Tibial nerve (tissue), 4 donors: Measurements from ENCODE around the gene PTCHD1.

Source experiments
- CTCF ChIP-seq, 5 experiments: fragments of 200-600 bp in 3 of 5; fragments of 450-650 bp in 2 of 5; sonication (generic) in 3 of 5; IDR thresholded peaks; one replicate each; pipeline ENCODE4 v1.5.1; 2016 to 2019; ENCODE audit warnings: antibody characterized with exemption in 5 of 5, mild to moderate bottlenecking in 3 of 5, moderate library complexity in 2 of 5
- EP300 ChIP-seq, 2 donors: sonication (generic); formaldehyde crosslinking; IDR thresholded peaks; one replicate each; pipeline ENCODE4 v1.6.1; 2017; ENCODE audit warnings: antibody characterized with exemption in 2 of 2, mild to moderate bottlenecking in 1 of 2
- POLR2A ChIP-seq, 2 donors: fragments of 450-650 bp; IDR thresholded peaks; one replicate each; pipeline ENCODE4 v1.6.1; 2017; ENCODE audit warnings: antibody characterized with exemption in 2 of 2, mild to moderate bottlenecking in 2 of 2, moderate library complexity in 2 of 2

DNA sequence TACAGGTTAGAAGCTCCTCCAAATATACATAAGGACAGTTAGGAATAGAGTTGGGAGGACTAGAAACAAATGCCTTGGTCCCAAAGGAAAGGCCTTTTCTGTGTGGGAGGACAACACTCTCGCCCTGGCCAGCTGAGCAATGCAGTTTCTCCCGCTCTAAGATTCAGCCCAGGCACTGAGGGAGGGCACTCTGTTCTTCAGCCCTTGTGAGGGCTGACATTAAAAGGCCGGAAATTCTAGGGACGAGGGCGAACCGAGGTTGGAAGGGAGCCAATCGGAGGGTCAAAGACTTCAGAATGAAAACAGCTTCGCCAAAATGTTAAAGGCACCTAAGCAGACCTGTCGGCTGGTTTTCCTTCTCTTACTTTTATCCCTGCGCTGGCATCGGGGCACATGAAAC is 2.9 kb upstream of the PTCHD1 start:
- TF ChIP-seq EP300 (IDR thresholded peaks at IDR 0.05) (no peak), CTCF (IDR thresholded peaks at IDR 0.05) (no peak), POLR2A (IDR thresholded peaks at IDR 0.05) (no peak)
